GM06990 (cell line): Measurements from ENCODE around the gene ARPC3.

Experiments
- DNase-seq: peaks from one replicate; pipeline ENCODE4 v3.0.0-alpha.2; 2011; ENCODE audit not compliant: insufficient read length; ENCODE audit errors: extremely low read depth
- H3K27me3 ChIP-seq: replicated peaks from 2 replicates; pipeline ENCODE4 v1.6.0; 2011; ENCODE audit warnings: low read length; ENCODE audit not compliant: control insufficient read depth, insufficient read depth
- H3K36me3 ChIP-seq: 2 replicates; pipeline ENCODE4 v1.5.1; 2011; ENCODE audit warnings: low read length; ENCODE audit not compliant: control insufficient read depth, insufficient read depth
- H3K4me3 ChIP-seq: replicated peaks from 2 replicates; pipeline ENCODE4 v1.5.1; 2011; ENCODE audit warnings: low read depth, mild to moderate bottlenecking, control low read depth, low read length
- TF ChIP-seq, protein P1 (sequence below): IDR thresholded peaks from 2 replicates; pipeline ENCODE4 v1.5.1; 2011; ENCODE audit warnings: low read length, control low read depth, mild to moderate bottlenecking, inconsistent platforms; ENCODE audit not compliant: insufficient read depth, poor library complexity, severe bottlenecking

The ARPC3 gene

DNA sequence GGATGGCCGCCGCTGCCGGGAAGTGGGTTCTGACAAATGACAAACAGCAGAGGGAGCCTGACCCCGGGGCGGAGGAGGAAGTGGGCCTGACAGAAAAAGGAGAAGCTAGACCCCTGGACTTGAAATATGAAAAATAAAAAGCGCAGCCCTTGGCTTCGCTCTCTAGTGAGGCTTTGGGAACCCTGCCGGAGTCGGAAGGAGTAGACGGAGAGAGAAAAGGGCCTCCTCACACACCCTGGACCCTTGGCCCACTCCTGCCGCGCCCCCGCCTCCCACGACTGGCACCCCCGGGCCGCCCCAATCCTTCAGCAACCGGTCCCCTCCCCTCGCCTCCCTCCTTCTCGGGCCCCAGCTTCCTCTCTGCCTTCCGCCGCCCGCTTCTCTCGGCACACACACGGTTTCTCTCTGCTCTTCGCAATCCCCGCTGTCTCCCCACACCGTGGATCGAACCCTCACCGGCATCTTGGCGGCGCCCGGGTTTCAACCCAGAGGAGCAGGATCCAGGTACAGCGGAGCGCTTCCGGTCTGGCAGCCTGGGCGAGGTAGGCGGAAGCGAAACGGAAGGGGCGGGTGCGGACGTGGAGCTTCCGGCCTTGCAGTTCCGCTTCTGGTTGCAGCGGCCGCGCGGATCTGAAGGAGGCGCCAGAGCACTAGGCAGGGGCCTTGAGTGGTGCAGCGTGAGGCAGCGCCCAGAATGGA, at the start of gene ARPC3:
Gene ARPC3, minus strand, starts transcription at position 539 of the 699 bp plus-strand sequence. Its CDS starts 77 bp downstream, at position 462.
- H3K36me3 ChIP-seq = no peaks in the 10 kb centered on the region; the same call in none of the 2 replicates
- peak; percentile 94 for DNase-seq
- H3K27me3 ChIP-seq = no peaks in the 10 kb centered on the region
- peak within 1 kb of the TSS; percentile 94 for H3K4me3 ChIP-seq
- TF ChIP-seq, protein P1, sequence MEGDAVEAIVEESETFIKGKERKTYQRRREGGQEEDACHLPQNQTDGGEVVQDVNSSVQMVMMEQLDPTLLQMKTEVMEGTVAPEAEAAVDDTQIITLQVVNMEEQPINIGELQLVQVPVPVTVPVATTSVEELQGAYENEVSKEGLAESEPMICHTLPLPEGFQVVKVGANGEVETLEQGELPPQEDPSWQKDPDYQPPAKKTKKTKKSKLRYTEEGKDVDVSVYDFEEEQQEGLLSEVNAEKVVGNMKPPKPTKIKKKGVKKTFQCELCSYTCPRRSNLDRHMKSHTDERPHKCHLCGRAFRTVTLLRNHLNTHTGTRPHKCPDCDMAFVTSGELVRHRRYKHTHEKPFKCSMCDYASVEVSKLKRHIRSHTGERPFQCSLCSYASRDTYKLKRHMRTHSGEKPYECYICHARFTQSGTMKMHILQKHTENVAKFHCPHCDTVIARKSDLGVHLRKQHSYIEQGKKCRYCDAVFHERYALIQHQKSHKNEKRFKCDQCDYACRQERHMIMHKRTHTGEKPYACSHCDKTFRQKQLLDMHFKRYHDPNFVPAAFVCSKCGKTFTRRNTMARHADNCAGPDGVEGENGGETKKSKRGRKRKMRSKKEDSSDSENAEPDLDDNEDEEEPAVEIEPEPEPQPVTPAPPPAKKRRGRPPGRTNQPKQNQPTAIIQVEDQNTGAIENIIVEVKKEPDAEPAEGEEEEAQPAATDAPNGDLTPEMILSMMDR = peak; percentile 98

DNA sequence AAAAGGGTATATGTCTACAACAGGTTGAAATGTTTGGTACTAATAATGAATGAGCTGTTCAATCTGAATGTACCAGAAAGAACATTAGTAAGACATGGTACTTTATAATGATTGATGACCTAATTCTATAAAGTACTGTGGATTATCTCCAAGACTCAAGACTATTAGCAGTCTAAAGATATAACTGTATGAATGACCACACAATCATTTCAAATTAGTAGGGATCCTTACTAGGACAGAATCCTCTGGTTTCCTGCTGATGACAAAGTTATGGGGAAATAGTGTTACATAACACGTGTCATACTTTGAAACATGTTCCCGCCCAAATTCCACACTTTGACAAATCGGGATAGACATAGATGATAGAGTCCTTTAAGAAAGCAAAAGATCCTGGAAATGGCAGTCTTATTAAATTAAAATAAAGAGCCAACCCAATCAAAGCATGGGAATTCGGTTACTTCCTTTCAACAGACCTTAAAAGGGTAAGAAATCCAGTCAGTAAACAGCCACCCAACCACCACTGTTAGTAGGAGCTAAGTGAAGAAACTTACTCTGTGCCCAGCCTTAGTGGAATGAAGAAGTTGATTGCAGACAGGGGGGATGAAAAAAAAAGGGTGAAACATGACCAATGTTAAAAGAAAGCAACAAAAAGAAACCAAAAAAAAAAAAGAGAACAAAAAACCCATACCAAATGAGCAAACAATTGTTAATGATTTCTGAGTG, 49.0 kb upstream of the ARPC3 start:
- DNase-seq = no peak
- peaks cover 5% of the 10 kb centered on the region for H3K36me3 ChIP-seq
- no peaks in the 10 kb centered on the region for H3K27me3 ChIP-seq
- H3K4me3 ChIP-seq = no peak overlapping the region
- TF ChIP-seq, protein P1 = no peak

DNA sequence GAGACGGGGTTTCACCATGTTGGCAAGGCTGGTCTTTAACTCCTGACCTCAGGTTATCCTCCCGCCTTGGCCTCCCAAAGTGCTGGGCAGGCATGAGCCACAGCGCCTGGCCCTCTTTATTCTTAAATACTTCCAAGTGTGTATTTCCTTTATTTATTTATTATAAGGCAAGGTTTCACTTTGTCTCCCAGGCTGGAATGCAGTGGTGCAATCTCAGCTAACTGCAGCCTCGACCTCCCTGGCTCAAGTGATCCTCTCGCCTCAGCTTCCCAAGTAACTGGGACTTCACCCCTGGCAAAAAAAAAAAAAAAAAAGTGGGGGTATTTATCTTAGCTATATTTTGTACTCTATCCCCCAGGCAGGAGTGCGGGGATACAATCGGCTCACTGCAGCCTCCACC, 25.3 kb upstream of the ARPC3 start:
- DNase-seq = no peak
- TF ChIP-seq, protein P1 = no peak
- H3K4me3 ChIP-seq = no peak overlapping the region
- peaks cover under 1% of the 10 kb centered on the region for H3K36me3 ChIP-seq
- no peaks in the 10 kb centered on the region for H3K27me3 ChIP-seq

DNA sequence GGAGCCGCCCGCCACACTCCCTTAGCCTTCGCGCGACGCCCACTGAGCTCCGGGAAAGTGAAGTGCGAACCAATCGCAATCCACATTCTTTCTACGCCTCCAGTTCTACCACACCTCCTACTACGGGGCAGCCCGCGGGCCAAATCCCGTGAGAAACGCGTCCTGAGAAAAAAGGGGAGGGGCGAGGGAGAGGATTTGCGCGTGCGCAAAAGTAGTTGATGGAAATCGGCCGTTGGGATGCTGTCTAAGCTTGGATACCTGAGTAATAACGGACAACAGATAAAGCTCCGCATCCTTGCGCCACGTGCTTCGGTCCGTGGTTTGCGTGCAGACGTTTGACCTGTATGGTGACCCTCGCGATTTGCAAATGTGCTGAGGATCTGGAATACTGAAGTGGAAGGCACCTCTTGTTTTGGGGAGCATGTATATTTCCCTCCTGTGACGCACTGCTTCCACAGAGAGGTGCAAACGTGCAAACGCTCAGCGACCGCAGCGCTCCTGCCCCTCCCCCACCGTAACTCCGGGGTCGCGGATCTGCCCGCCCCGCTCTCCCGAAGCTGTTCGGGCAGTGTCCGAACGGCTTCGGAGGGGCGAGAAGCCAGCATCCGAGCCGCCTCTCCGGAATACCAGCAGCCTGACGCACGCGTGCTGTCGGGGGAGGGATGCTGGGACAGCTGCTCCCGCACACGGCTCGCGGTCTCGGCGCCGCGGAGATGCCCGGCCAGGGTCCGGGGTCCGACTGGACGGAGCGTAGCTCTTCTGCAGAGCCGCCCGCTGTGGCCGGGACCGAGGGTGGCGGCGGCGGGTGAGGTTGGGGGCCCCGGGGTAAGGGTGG, 18.3 kb upstream of the ARPC3 start, which contains the start of the genes FAM216A and GPN3:
Gene FAM216A, plus strand, starts transcription at position 632 of the 835 bp plus-strand sequence. Its CDS starts 31 bp downstream, at position 663.
Gene GPN3, minus strand, starts transcription at position 44 of the 835 bp plus-strand sequence. CDS start 54 bp downstream, outside the sequence.
- H3K4me3 ChIP-seq = peak within 1 kb of the TSS; percentile 95
- TF ChIP-seq, protein P1 = no peak

DNA sequence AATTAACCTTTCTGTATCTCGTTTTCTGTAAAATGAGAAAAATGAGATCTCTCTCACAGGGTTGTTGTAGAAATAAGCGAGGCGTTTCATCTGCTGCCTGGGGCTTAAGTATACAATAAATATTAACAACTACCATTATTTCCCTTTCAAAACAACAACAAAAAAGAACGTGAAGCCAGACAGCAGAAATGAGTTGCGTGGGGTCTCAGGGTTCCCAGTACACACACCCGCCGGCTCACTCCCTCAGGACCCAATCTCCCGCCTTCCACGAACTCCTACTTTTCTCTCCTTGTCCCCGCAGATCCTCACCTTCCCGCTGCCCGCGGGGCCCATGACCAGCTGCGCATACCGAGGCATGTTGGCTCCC, 17.7 kb upstream of the ARPC3 start:
- peaks cover 7% of the 10 kb centered on the region for H3K36me3 ChIP-seq
- H3K27me3 ChIP-seq = no peaks in the 10 kb centered on the region
- no peak for DNase-seq
- TF ChIP-seq, protein P1 = no peak
- H3K4me3 ChIP-seq = peak overlapping the region; percentile 95

More for the DNA sequence above, 18.3 kb upstream of the ARPC3 start, which contains the start of the genes FAM216A and GPN3:
- peaks cover 3% of the 10 kb centered on the region; the same call in 1 of the 2 replicates for H3K36me3 ChIP-seq
- peak; percentile 93 for DNase-seq
- H3K27me3 ChIP-seq = no peaks in the 10 kb centered on the region
